Measurements from ENCODE around the gene MED29.
A peak's percentile ranks its signal among the peaks of the same experiment; 100 is the strongest.

The MED29 gene

GRCh38 chr19:39412867-39413271 lies 21.7 kb downstream of the MED29 start:
- H3K36me3 ChIP-seq (ENCODE audit: control insufficient read depth, insufficient read depth, low read length): peaks cover 45% of the 10 kb centered on the region
- H3K27ac ChIP-seq (ENCODE audit: low read depth, low read length, severe bottlenecking): peak overlapping the region; percentile 88
- peaks cover 47% of the 10 kb centered on the region for H3K4me1 ChIP-seq (ENCODE audit: control insufficient read depth, insufficient read depth, low read length, poor library complexity, severe bottlenecking)
- whole genome bisulfite sequencing, 2 experiments (ENCODE audit: insufficient coverage in 2 of 2): 0% methylated on average over 22 to 23 of the region's 24 CpGs
- H3K9me3 ChIP-seq (ENCODE audit: control insufficient read depth, low read length): no peaks in the 10 kb centered on the region
- H3K4me3 ChIP-seq (ENCODE audit: extremely low read depth, insufficient read depth, low read length, poor library complexity, severe bottlenecking): peak overlapping the region; percentile 98

- Histone ChIP-seq H3K4me3 (ENCODE audit: extremely low read depth, insufficient read depth, low read length, poor library complexity, severe bottlenecking) (peak overlapping the region; percentile 98), H3K36me3 (ENCODE audit: control insufficient read depth, insufficient read depth, low read length) (peaks cover 45% of the 10 kb centered on the region), H3K27ac (ENCODE audit: low read depth, low read length, severe bottlenecking) (peak overlapping the region; percentile 88), H3K4me1 (ENCODE audit: control insufficient read depth, insufficient read depth, low read length, poor library complexity, severe bottlenecking) (peaks cover 45% of the 10 kb centered on the region), H3K9me3 (ENCODE audit: control insufficient read depth, low read length) (no peaks in the 10 kb centered on the region)
- 0 to 1% methylated on average over 26 to 32 of the region's 54 CpGs for WGBS, 2 experiments (ENCODE audit: insufficient coverage in 2 of 2)
Observed at GRCh38 chr19:39413272-39413910, 22.2 kb downstream of the MED29 start.

GRCh38 chr19:39413911-39414608 lies 22.9 kb downstream of the MED29 start:
- H3K4me1 ChIP-seq (ENCODE audit: control insufficient read depth, insufficient read depth, low read length, poor library complexity, severe bottlenecking): peaks cover 39% of the 10 kb centered on the region
- WGBS, 2 experiments (ENCODE audit: insufficient coverage in 2 of 2): 20% methylated on average over 14 to 15 of the region's 18 CpGs
- H3K36me3 ChIP-seq (ENCODE audit: control insufficient read depth, insufficient read depth, low read length): peaks cover 46% of the 10 kb centered on the region
- H3K4me3 ChIP-seq (ENCODE audit: extremely low read depth, insufficient read depth, low read length, poor library complexity, severe bottlenecking): peak overlapping the region; percentile 98
- peak overlapping the region; percentile 88 for H3K27ac ChIP-seq (ENCODE audit: low read depth, low read length, severe bottlenecking)
- no peaks in the 10 kb centered on the region for H3K9me3 ChIP-seq (ENCODE audit: control insufficient read depth, low read length)

- WGBS, 2 experiments (ENCODE audit: insufficient coverage in 2 of 2): 76 to 87% methylated on average over 28 to 31 of the region's 35 CpGs
- no peak overlapping the region for H3K27ac ChIP-seq (ENCODE audit: low read depth, low read length, severe bottlenecking)
- peaks cover 58% of the 10 kb centered on the region for H3K36me3 ChIP-seq (ENCODE audit: control insufficient read depth, insufficient read depth, low read length)
- H3K4me1 ChIP-seq (ENCODE audit: control insufficient read depth, insufficient read depth, low read length, poor library complexity, severe bottlenecking): peaks cover 30% of the 10 kb centered on the region
- no peaks in the 10 kb centered on the region for H3K9me3 ChIP-seq (ENCODE audit: control insufficient read depth, low read length)
- peak overlapping the region; percentile 98 for H3K4me3 ChIP-seq (ENCODE audit: extremely low read depth, insufficient read depth, low read length, poor library complexity, severe bottlenecking)
Observed at GRCh38 chr19:39415111-39416046, 24.2 kb downstream of the MED29 start.

GRCh38 chr19:39416152-39417120 lies 25.3 kb downstream of the MED29 start:
- Histone ChIP-seq H3K4me1 (ENCODE audit: control insufficient read depth, insufficient read depth, low read length, poor library complexity, severe bottlenecking) (peaks cover 19% of the 10 kb centered on the region), H3K4me3 (ENCODE audit: extremely low read depth, insufficient read depth, low read length, poor library complexity, severe bottlenecking) (no peak overlapping the region), H3K27ac (ENCODE audit: low read depth, low read length, severe bottlenecking) (no peak overlapping the region), H3K9me3 (ENCODE audit: control insufficient read depth, low read length) (no peaks in the 10 kb centered on the region), H3K36me3 (ENCODE audit: control insufficient read depth, insufficient read depth, low read length) (peaks cover 69% of the 10 kb centered on the region)
- WGBS, 2 experiments (ENCODE audit: insufficient coverage in 2 of 2): 88 to 98% methylated on average over 10 to 18 of the region's 27 CpGs

- H3K27ac ChIP-seq (ENCODE audit: low read depth, low read length, severe bottlenecking): no peak overlapping the region
- peaks cover 80% of the 10 kb centered on the region for H3K36me3 ChIP-seq (ENCODE audit: control insufficient read depth, insufficient read depth, low read length)
- 96 to 97% methylated on average over 21 to 26 of the region's 30 CpGs for WGBS, 2 experiments (ENCODE audit: insufficient coverage in 2 of 2)
- peaks cover 19% of the 10 kb centered on the region for H3K4me1 ChIP-seq (ENCODE audit: control insufficient read depth, insufficient read depth, low read length, poor library complexity, severe bottlenecking)
- no peak overlapping the region for H3K4me3 ChIP-seq (ENCODE audit: extremely low read depth, insufficient read depth, low read length, poor library complexity, severe bottlenecking)
- H3K9me3 ChIP-seq (ENCODE audit: control insufficient read depth, low read length): no peaks in the 10 kb centered on the region
Observed at GRCh38 chr19:39417463-39418181, 26.4 kb downstream of the MED29 start.

- Histone ChIP-seq H3K27ac (ENCODE audit: low read depth, low read length, severe bottlenecking) (no peak overlapping the region), H3K9me3 (ENCODE audit: control insufficient read depth, low read length) (no peaks in the 10 kb centered on the region), H3K4me1 (ENCODE audit: control insufficient read depth, insufficient read depth, low read length, poor library complexity, severe bottlenecking) (peaks cover 19% of the 10 kb centered on the region), H3K36me3 (ENCODE audit: control insufficient read depth, insufficient read depth, low read length) (peaks cover 94% of the 10 kb centered on the region), H3K4me3 (ENCODE audit: extremely low read depth, insufficient read depth, low read length, poor library complexity, severe bottlenecking) (no peak overlapping the region)
- WGBS, 2 experiments (ENCODE audit: insufficient coverage in 2 of 2): 82 to 100% methylated on average over 1 to 3 of the region's 9 CpGs
Observed at GRCh38 chr19:39419003-39419402, 27.8 kb downstream of the MED29 start.

- no peak overlapping the region for H3K27ac ChIP-seq (ENCODE audit: low read depth, low read length, severe bottlenecking)
- H3K9me3 ChIP-seq (ENCODE audit: control insufficient read depth, low read length): no peaks in the 10 kb centered on the region
- H3K4me1 ChIP-seq (ENCODE audit: control insufficient read depth, insufficient read depth, low read length, poor library complexity, severe bottlenecking): peaks cover 8% of the 10 kb centered on the region
- H3K4me3 ChIP-seq (ENCODE audit: extremely low read depth, insufficient read depth, low read length, poor library complexity, severe bottlenecking): no peak overlapping the region
- 93 to 96% methylated on average over 7 to 10 of the region's 15 CpGs for WGBS, 2 experiments (ENCODE audit: insufficient coverage in 2 of 2)
- H3K36me3 ChIP-seq (ENCODE audit: control insufficient read depth, insufficient read depth, low read length): peaks cover 98% of the 10 kb centered on the region
Observed at GRCh38 chr19:39420769-39421168, 29.6 kb downstream of the MED29 start.

GRCh38 chr19:39422020-39422419 lies 30.8 kb downstream of the MED29 start:
- Histone ChIP-seq H3K9me3 (ENCODE audit: control insufficient read depth, low read length) (no peaks in the 10 kb centered on the region), H3K36me3 (ENCODE audit: control insufficient read depth, insufficient read depth, low read length) (peaks cover 94% of the 10 kb centered on the region), H3K27ac (ENCODE audit: low read depth, low read length, severe bottlenecking) (no peak overlapping the region), H3K4me3 (ENCODE audit: extremely low read depth, insufficient read depth, low read length, poor library complexity, severe bottlenecking) (no peak overlapping the region), H3K4me1 (ENCODE audit: control insufficient read depth, insufficient read depth, low read length, poor library complexity, severe bottlenecking) (peaks cover 2% of the 10 kb centered on the region)
- 100% methylated on average over 1 to 2 of the region's 5 CpGs for WGBS, 2 experiments (ENCODE audit: insufficient coverage in 2 of 2)
